Esophagus muscularis mucosa (tissue), 4 donors: ENCODE data around the gene PSKH1. TPM values are rescaled to one million over a fixed set of nuclear protein-coding genes. Genes with fewer than 3 reads are reported as not detected.

Experiments used
- DNase-seq: peaks from one replicate; pipeline ENCODE4 v3.0.0-alpha.2; 2017; ENCODE audit errors: extremely low spot score
- H3K27ac ChIP-seq, 4 donors: fragments of 200-600 bp; sonication (generic); replicated peaks in 1 of 4; 1 replicate in 3 of 4; 2 replicates in 1 of 4; pipeline ENCODE4 v1.5.1; 2016 to 2019; ENCODE audit warnings: mild to moderate bottlenecking in 1 of 4
- H3K27me3 ChIP-seq, 4 donors: fragments of 200-600 bp; sonication (generic); one replicate each; pipeline versions ENCODE4 v1.5.1 to v1.6.0; 2016 to 2019
- H3K36me3 ChIP-seq, 4 donors: fragments of 200-600 bp; sonication (generic); one replicate each; pipeline ENCODE4 v1.5.1; 2016 to 2019
- H3K4me1 ChIP-seq, 4 donors: fragments of 200-600 bp; sonication (generic); one replicate each; pipeline ENCODE4 v1.5.1; 2016 to 2019
- H3K4me3 ChIP-seq, 4 donors: fragments of 200-600 bp; sonication (generic); 1 replicate in 2 of 4; 2 replicates in 2 of 4; pipeline ENCODE4 v1.5.1; 2016 to 2019; ENCODE audit warnings: mild to moderate bottlenecking in 4 of 4, moderate library complexity in 1 of 4
- H3K9me3 ChIP-seq, 4 donors: fragments of 200-600 bp; sonication (generic); 1 replicate in 3 of 4; 2 replicates in 1 of 4; pipeline ENCODE4 v1.5.1; 2016 to 2019
- EP300 ChIP-seq: sonication (generic); formaldehyde crosslinking; IDR thresholded peaks from one replicate; pipeline ENCODE4 v1.6.1; 2017; ENCODE audit warnings: antibody characterized with exemption
- POLR2A ChIP-seq: fragments of 450-650 bp; IDR thresholded peaks from one replicate; pipeline ENCODE4 v1.6.1; 2017; ENCODE audit warnings: antibody characterized with exemption, moderate library complexity, mild to moderate bottlenecking, low read depth
- POLR2AphosphoS5 ChIP-seq, 2 donors: sonication (generic); formaldehyde crosslinking; IDR thresholded peaks; one replicate each; pipeline ENCODE4 v1.6.1; 2017; ENCODE audit warnings: antibody characterized with exemption in 2 of 2
- WGBS: methylation state at CpG from one replicate; pipeline ENCODE4 v1.1.5; 2018; 5-methylcytosine and 5-hydroxymethylcytosine counted together
- intact Hi-C: fragments of 100-400 bp; cut with DNase I; formaldehyde crosslinking; loops from one replicate; pipeline ENCODE4 v1.15.1; 2023
- total RNA-seq, 4 donors: library from RNA; depleted of rRNA; stranded (reverse); fragments of >200 nt; gene quantifications; one replicate each; pipeline versions ENCODE4 v1.1.0 to v1.2.1, GENCODE V29; 2016
- TF ChIP-seq, protein P1 (sequence below), 3 experiments: fragments of 200-600 bp in 2 of 3; fragments of 450-650 bp in 1 of 3; sonication (generic) in 2 of 3; IDR thresholded peaks; one replicate each; pipeline ENCODE4 v1.5.1; 2017 to 2019; ENCODE audit warnings: antibody characterized with exemption in 3 of 3, mild to moderate bottlenecking in 2 of 3, moderate library complexity in 1 of 3

PSKH1 gene
- total RNA-seq, 4 donors from 2014 or later = 16.1 to 35.4 (median 26.4) TPM

DNA sequence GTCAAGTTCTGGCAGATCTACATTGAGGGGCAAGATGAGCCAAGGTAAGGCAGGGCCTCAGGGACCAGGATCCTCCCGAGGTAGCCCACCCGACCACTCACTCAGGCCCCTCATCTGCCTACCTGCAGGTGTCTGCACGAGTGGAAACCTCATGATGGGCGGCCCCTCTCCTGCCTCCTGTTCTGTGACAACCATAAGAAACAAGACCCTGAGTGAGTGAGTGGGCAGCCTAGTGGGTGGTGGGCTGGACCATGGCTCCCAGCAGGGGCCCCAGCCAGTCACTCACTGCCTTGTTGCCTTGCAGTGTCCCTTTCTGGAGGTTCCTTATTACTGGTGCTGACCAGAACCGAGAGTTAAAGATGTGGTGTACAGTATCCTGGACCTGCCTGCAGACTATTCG is 14.8 kb upstream of the PSKH1 start:
- no peaks in the 10 kb centered on the region for H3K9me3 ChIP-seq
- no peak overlapping the region for H3K4me3 ChIP-seq
- DNase-seq = no peak
- H3K36me3 ChIP-seq = peaks cover 70 to 78% (median 77%) of the 10 kb centered on the region in 4 donors
- H3K27ac ChIP-seq = no peak overlapping the region
- no peaks in the 10 kb centered on the region for H3K27me3 ChIP-seq
- intact Hi-C loops = no loop called here
- peaks cover 29 to 41% (median 34%) of the 10 kb centered on the region in 4 donors for H3K4me1 ChIP-seq
- TF ChIP-seq, protein P1, sequence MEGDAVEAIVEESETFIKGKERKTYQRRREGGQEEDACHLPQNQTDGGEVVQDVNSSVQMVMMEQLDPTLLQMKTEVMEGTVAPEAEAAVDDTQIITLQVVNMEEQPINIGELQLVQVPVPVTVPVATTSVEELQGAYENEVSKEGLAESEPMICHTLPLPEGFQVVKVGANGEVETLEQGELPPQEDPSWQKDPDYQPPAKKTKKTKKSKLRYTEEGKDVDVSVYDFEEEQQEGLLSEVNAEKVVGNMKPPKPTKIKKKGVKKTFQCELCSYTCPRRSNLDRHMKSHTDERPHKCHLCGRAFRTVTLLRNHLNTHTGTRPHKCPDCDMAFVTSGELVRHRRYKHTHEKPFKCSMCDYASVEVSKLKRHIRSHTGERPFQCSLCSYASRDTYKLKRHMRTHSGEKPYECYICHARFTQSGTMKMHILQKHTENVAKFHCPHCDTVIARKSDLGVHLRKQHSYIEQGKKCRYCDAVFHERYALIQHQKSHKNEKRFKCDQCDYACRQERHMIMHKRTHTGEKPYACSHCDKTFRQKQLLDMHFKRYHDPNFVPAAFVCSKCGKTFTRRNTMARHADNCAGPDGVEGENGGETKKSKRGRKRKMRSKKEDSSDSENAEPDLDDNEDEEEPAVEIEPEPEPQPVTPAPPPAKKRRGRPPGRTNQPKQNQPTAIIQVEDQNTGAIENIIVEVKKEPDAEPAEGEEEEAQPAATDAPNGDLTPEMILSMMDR (IDR thresholded peaks at IDR 0.05) = no peak
- no peak for TF ChIP-seq POLR2A
- no peak for TF ChIP-seq POLR2AphosphoS5 (IDR thresholded peaks at IDR 0.05)
- TF ChIP-seq EP300 = no peak
- 73% methylated on average over 5 of the region's 6 CpGs for WGBS

- H3K36me3 ChIP-seq = peaks cover 74 to 84% (median 83%) of the 10 kb centered on the region in 4 donors
- TF ChIP-seq POLR2AphosphoS5 (IDR thresholded peaks at IDR 0.05) (no peak), POLR2A (no peak), EP300 (no peak)
- TF ChIP-seq, protein P1 (IDR thresholded peaks at IDR 0.05) = no peak
- 96% methylated on average over 8 of the region's 9 CpGs for WGBS
- H3K27me3 ChIP-seq = no peaks in the 10 kb centered on the region
- H3K4me1 ChIP-seq = peaks cover 29 to 45% (median 36%) of the 10 kb centered on the region in 4 donors
- no peak overlapping the region for H3K4me3 ChIP-seq
- H3K9me3 ChIP-seq = no peaks in the 10 kb centered on the region
- H3K27ac ChIP-seq = no peak overlapping the region
- no peak for DNase-seq
- intact Hi-C loops = no loop called here
Measured at GRCh38 chr16:67878846-67879245, 14.2 kb upstream of the PSKH1 start.

DNA sequence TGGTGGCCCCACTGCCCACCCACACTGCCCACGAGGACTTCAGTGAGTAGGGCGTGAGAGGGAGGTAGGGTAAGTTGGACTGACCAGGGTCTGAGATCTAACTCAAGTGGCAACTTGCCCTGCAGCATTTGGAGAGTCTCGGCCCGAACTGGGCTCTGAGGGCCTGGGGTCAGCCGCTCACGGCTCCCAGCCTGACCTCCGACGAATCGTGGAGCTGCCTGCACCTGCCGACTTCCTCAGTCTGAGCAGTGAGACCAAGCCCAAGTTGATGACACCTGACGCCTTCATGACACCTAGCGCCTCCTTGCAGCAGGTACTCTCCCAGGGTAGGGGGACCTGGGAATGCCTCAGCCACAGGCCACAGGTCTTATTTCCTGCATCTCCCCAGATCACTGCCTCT is 13.6 kb upstream of the PSKH1 start:
- H3K27me3 ChIP-seq = no peaks in the 10 kb centered on the region
- H3K36me3 ChIP-seq = peaks cover 74 to 90% (median 88%) of the 10 kb centered on the region in 4 donors
- no peak overlapping the region for H3K27ac ChIP-seq
- H3K4me3 ChIP-seq = no peak overlapping the region
- peaks cover 29 to 45% (median 36%) of the 10 kb centered on the region in 4 donors for H3K4me1 ChIP-seq
- H3K9me3 ChIP-seq = no peaks in the 10 kb centered on the region
- intact Hi-C loops = no loop called here
- DNase-seq = no peak
- WGBS = 89% methylated on average over 12 of the region's 12 CpGs
- TF ChIP-seq, protein P1 (IDR thresholded peaks at IDR 0.05) = no peak
- TF ChIP-seq POLR2A = no peak
- TF ChIP-seq POLR2AphosphoS5 (IDR thresholded peaks at IDR 0.05) = no peak
- no peak for TF ChIP-seq EP300

GRCh38 chr16:67879936-67880335 is 13.1 kb upstream of the PSKH1 start:
- intact Hi-C loops = loop anchor here (5.0 kb wide), 1 partner anchor 162 kb away; no protein-coding TSS in a partner anchor
- Histone ChIP-seq H3K27me3 (no peaks in the 10 kb centered on the region), H3K36me3 (peaks cover 74 to 95% (median 89%) of the 10 kb centered on the region in 4 donors), H3K27ac (no peak overlapping the region), H3K4me3 (no peak overlapping the region), H3K4me1 (peaks cover 29 to 45% (median 36%) of the 10 kb centered on the region in 4 donors), H3K9me3 (no peaks in the 10 kb centered on the region)
- DNase-seq = no peak
- WGBS = 82% methylated on average over 2 of the region's 5 CpGs
- no peak for TF ChIP-seq POLR2A
- TF ChIP-seq, protein P1 (IDR thresholded peaks at IDR 0.05) = no peak

DNA sequence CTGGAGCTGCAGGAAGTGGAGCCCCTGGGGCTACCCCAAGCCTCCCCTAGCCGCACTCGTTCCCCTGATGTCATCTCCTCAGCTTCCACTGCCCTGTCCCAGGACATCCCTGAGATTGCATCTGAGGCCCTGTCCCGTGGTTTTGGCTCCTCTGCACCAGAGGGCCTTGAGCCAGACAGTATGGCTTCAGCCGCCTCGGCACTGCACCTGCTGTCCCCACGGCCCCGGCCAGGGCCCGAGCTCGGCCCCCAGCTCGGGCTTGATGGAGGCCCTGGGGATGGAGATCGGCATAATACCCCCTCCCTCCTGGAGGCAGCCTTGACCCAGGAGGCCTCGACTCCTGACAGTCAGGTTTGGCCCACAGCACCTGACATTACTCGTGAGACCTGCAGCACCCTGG is 12.5 kb upstream of the PSKH1 start:
- Histone ChIP-seq H3K27me3 (no peaks in the 10 kb centered on the region), H3K36me3 (peaks cover 74 to 94% (median 90%) of the 10 kb centered on the region in 4 donors), H3K4me3 (no peak overlapping the region), H3K27ac (no peak overlapping the region), H3K4me1 (peaks cover 26 to 42% (median 35%) of the 10 kb centered on the region in 4 donors), H3K9me3 (no peaks in the 10 kb centered on the region)
- DNase-seq = no peak
- TF ChIP-seq EP300 = no peak
- TF ChIP-seq POLR2AphosphoS5 (IDR thresholded peaks at IDR 0.05) = no peak
- TF ChIP-seq, protein P1 (IDR thresholded peaks at IDR 0.05) = no peak
- TF ChIP-seq POLR2A = no peak
- intact Hi-C loops = loop anchor here (5.0 kb wide), 1 partner anchor 162 kb away; no protein-coding TSS in a partner anchor
- WGBS = 85% methylated on average over 5 of the region's 13 CpGs
